IMR-90 (cell line): ENCODE results near the gene CTBP1. TPM values are rescaled to one million over a fixed set of nuclear protein-coding genes. Genes with fewer than 3 reads are reported as not detected.

Experiments used
- ATAC-seq: fragments of 200-7000 bp; cut with Tn5 transposase; 2 replicates; pipeline ENCODE4 v1.9.1; 2020; ENCODE audit warnings: low read depth, mild to moderate bottlenecking, moderate library complexity
- BruUV-seq: library from RNA; stranded (reverse); fragments of 400-500 nt; replicated peaks from 2 replicates; lab custom pipeline; 2021; lab: Mats Ljungman, UMichigan
- CTCF ChIA-PET: fragments of 300-600 bp; formaldehyde crosslinking; extraction: SDS; loops from one replicate; lab custom pipeline; 2021; ENCODE audit warnings: antibody characterized with exemption; lab: Yijun Ruan, JAX
- POLR2A ChIA-PET: fragments of 300-600 bp; sonication (Branson Sonifier 250); formaldehyde crosslinking; loops from one replicate; lab custom pipeline; 2022; ENCODE audit warnings: antibody characterized with exemption; ENCODE audit not compliant: unreplicated experiment; lab: Charles Lee
- DNase-seq: peaks from one replicate; pipeline ENCODE4 v3.0.0; 2013
- H2AFZ ChIP-seq: replicated peaks from 2 replicates; pipeline ENCODE3; 2013; ENCODE audit warnings: low read length, mild to moderate bottlenecking; ENCODE audit not compliant: poor library complexity
- H2AK5ac ChIP-seq: 2 replicates; pipeline ENCODE4 v1.6.1; 2013; ENCODE audit warnings: low read depth, low read length, inconsistent platforms
- H2AK9ac ChIP-seq: replicated peaks from 2 replicates; pipeline ENCODE3; 2013; ENCODE audit warnings: mild to moderate bottlenecking, low read depth, low read length, moderate library complexity; ENCODE audit not compliant: poor library complexity
- H2BK120ac ChIP-seq: 2 replicates; pipeline ENCODE4 v1.6.1; 2013; ENCODE audit warnings: low read depth, low read length, inconsistent platforms
- H2BK15ac ChIP-seq: 3 replicates; pipeline ENCODE4 v1.6.1; 2013; ENCODE audit warnings: low read depth, low read length, inconsistent platforms
- H2BK20ac ChIP-seq: 2 replicates; pipeline ENCODE4 v1.6.1; 2013; ENCODE audit warnings: low read depth, mild to moderate bottlenecking, inconsistent platforms, low read length, moderate library complexity
- H2BK5ac ChIP-seq: 2 replicates; pipeline ENCODE4 v1.6.1; 2013; ENCODE audit warnings: mild to moderate bottlenecking, low read depth, low read length, inconsistent platforms; ENCODE audit not compliant: poor library complexity, severe bottlenecking
- H3K14ac ChIP-seq: replicated peaks from 2 replicates; pipeline ENCODE4 v1.6.1; 2013; ENCODE audit warnings: low read depth, low read length, inconsistent platforms
- H3K18ac ChIP-seq: 2 replicates; pipeline ENCODE4 v1.6.1; 2013; ENCODE audit warnings: low read depth, low read length, control low read depth
- H3K23ac ChIP-seq: 2 replicates; pipeline ENCODE4 v1.6.1; 2013; ENCODE audit warnings: low read depth, low read length, inconsistent platforms
- H3K27ac ChIP-seq: 2 replicates; pipeline ENCODE4 v1.5.1; 2013; ENCODE audit warnings: mild to moderate bottlenecking, control low read depth, low read length; ENCODE audit not compliant: insufficient read depth
- H3K27me3 ChIP-seq: 2 replicates; pipeline ENCODE4 v1.6.1; 2013; ENCODE audit warnings: low read length; ENCODE audit not compliant: control insufficient read depth, insufficient read depth
- H3K36me3 ChIP-seq: 2 replicates; pipeline ENCODE4 v1.6.1; 2013; ENCODE audit warnings: low read length, mixed read lengths; ENCODE audit not compliant: control insufficient read depth, insufficient read depth
- H3K4ac ChIP-seq: 2 replicates; pipeline ENCODE4 v1.6.1; 2013; ENCODE audit warnings: low read depth, low read length, inconsistent platforms
- H3K4me1 ChIP-seq: 2 replicates; pipeline ENCODE4 v1.6.1; 2013; ENCODE audit warnings: low read length, mixed read lengths; ENCODE audit not compliant: control insufficient read depth, insufficient read depth
- H3K4me2 ChIP-seq: 2 replicates; pipeline ENCODE4 v1.6.1; 2013; ENCODE audit warnings: low read depth, mild to moderate bottlenecking, control low read depth, low read length, moderate library complexity
- H3K4me3 ChIP-seq: 2 replicates; pipeline ENCODE4 v1.5.1; 2013; ENCODE audit warnings: low read depth, mild to moderate bottlenecking, control low read depth, low read length, moderate library complexity; ENCODE audit not compliant: insufficient read depth
- H3K56ac ChIP-seq: 2 replicates; pipeline ENCODE4 v1.6.1; 2013; ENCODE audit warnings: low read length, inconsistent platforms; ENCODE audit not compliant: insufficient read depth; ENCODE audit errors: extremely low read depth
- H3K79me1 ChIP-seq, 2 experiments: 2 replicates each; pipeline ENCODE4 v1.6.1; 2013; ENCODE audit warnings: low read length in 2 of 2, inconsistent platforms in 1 of 2, low read depth in 1 of 2
- H3K9ac ChIP-seq: 2 replicates; pipeline ENCODE4 v1.6.1; 2013; ENCODE audit warnings: low read depth, low read length, control low read depth
- H3K9me1 ChIP-seq: 2 replicates; pipeline ENCODE4 v1.6.1; 2013; ENCODE audit warnings: low read length, inconsistent platforms; ENCODE audit not compliant: insufficient read depth
- H3K9me3 ChIP-seq: 2 replicates; pipeline ENCODE4 v1.6.1; 2013; ENCODE audit warnings: low read length; ENCODE audit not compliant: control insufficient read depth, insufficient read depth
- H4K20me1 ChIP-seq: 2 replicates; pipeline ENCODE4 v1.6.1; 2013; ENCODE audit warnings: low read length, inconsistent platforms; ENCODE audit not compliant: insufficient read depth
- H4K5ac ChIP-seq: 2 replicates; pipeline ENCODE4 v1.6.1; 2013; ENCODE audit warnings: mild to moderate bottlenecking, low read depth, low read length, control low read depth
- H4K8ac ChIP-seq, 2 experiments: 2 replicates each; pipeline ENCODE4 v1.6.1; 2013; ENCODE audit warnings: low read depth in 2 of 2, low read length in 2 of 2, control low read depth in 1 of 2, inconsistent platforms in 1 of 2
- H4K91ac ChIP-seq: 2 replicates; pipeline ENCODE4 v1.6.1; 2013; ENCODE audit warnings: low read depth, low read length, inconsistent platforms; ENCODE audit not compliant: insufficient read depth
- CEBPB ChIP-seq: IDR thresholded peaks from 2 replicates; pipeline ENCODE4 v1.6.1; 2012; ENCODE audit warnings: low read depth, low read length, improper control_type of control experiment
- ELK1 ChIP-seq: fragments of 150-350 bp; IDR thresholded peaks from 2 replicates; pipeline ENCODE4 v1.6.1; 2016; ENCODE audit warnings: low read depth, mild to moderate bottlenecking, low read length, moderate library complexity, borderline replicate concordance
- FOS ChIP-seq: fragments of 150-350 bp; IDR thresholded peaks from 2 replicates; pipeline ENCODE4 v1.6.1; 2016; ENCODE audit warnings: low read depth, low read length
- POLR2A ChIP-seq: IDR thresholded peaks from 2 replicates; pipeline ENCODE4 v1.6.1; 2012; ENCODE audit warnings: mild to moderate bottlenecking, low read depth, low read length
- RFX5 ChIP-seq: IDR thresholded peaks from 2 replicates; pipeline ENCODE4 v1.8.0; 2012; ENCODE audit warnings: low read depth, mild to moderate bottlenecking, low read length, moderate library complexity
- WGBS, 2 experiments: methylation state at CpG; one replicate each; pipeline versions ENCODE4 v1.1.5 to v1.1.7; 2013; ENCODE audit warnings: missing lambda C conversion rate in 2 of 2; ENCODE audit not compliant: insufficient read length in 1 of 2; ENCODE audit errors: extremely low coverage in 2 of 2; 5-methylcytosine and 5-hydroxymethylcytosine counted together
- dilution Hi-C: fragments of 300-500 bp; cut with HindIII; formaldehyde crosslinking; loops from one replicate; pipeline ENCODE4 v1.14.3; 2018; ENCODE audit warnings: low sequenced_read_pairs; ENCODE audit not compliant: unreplicated experiment
- in situ Hi-C: fragments of 300-500 bp; cut with MboI; formaldehyde crosslinking; loops from 3 replicates; pipeline ENCODE4 v1.14.3; 2019; ENCODE audit warnings: low sequenced_read_pairs, inconsistent platforms, mixed read lengths
- intact Hi-C: fragments of 100-400 bp; cut with micrococcal nuclease; formaldehyde crosslinking; loops from 2 replicates; pipeline ENCODE4 v1.10.0; 2022
- polyA plus RNA-seq, 3 experiments: library from polyadenylated mRNA; depleted of rRNA; stranded (reverse); fragments of >200 nt; gene quantifications; 2 replicates each; pipeline ENCODE4 v1.2.3, GENCODE V29; 2012; ENCODE audit warnings: low replicate concordance in 1 of 3
- total RNA-seq: library from RNA; depleted of rRNA; stranded (reverse); fragments of >200 nt; gene quantifications from 2 replicates; pipeline ENCODE4 v1.2.3, GENCODE V29; 2012

Gene CTBP1
- total and polyA plus RNA-seq, 2 of the 4 experiments (the other 2 are of a cell fraction), result 147 to 212 TPM

- no peak overlapping the region for H4K91ac ChIP-seq
- peaks cover 4 to 69% of the 10 kb centered on the region in 2 experiments for H3K79me1 ChIP-seq
- no peak overlapping the region for H2BK20ac ChIP-seq
- H3K27ac ChIP-seq, result no peak overlapping the region
- no peak overlapping the region for H2BK5ac ChIP-seq
- no peaks in the 10 kb centered on the region for H3K9me3 ChIP-seq
- WGBS, 2 experiments, result 84% methylated on average over 7 of the region's 24 CpGs; no CpG with 5 or more reads in 1 of the 2 experiments
- H3K36me3 ChIP-seq, result peaks cover 28% of the 10 kb centered on the region; the same call in 1 of the 2 replicates
- H4K20me1 ChIP-seq, result peaks cover 95% of the 10 kb centered on the region
- ChIA-PET POLR2A (no interaction called here), CTCF (no interaction called here)
- no peak overlapping the region for H3K23ac ChIP-seq
- H3K18ac ChIP-seq, result no peak overlapping the region
- H4K5ac ChIP-seq, result no peak overlapping the region
- TF ChIP-seq RFX5 (no peak), CEBPB (no peak), FOS (no peak), POLR2A (no peak), ELK1 (no peak)
- H3K4me3 ChIP-seq, result no peak overlapping the region
- H2BK120ac ChIP-seq, result no peak overlapping the region
- DNase-seq, result no peak
- no TSS peak for BruUV-seq
- dilution Hi-C loops, result no loop called here
- intact Hi-C loops, result no loop called here
- H2AK5ac ChIP-seq, result no peak overlapping the region
- H4K8ac ChIP-seq, result no peak overlapping the region
- no peak overlapping the region for H3K14ac ChIP-seq
- peaks cover 7% of the 10 kb centered on the region; the same call in 1 of the 2 replicates for H3K9me1 ChIP-seq
- H3K9ac ChIP-seq, result no peak overlapping the region
- no peak overlapping the region for H2BK15ac ChIP-seq
- H3K4ac ChIP-seq, result no peak overlapping the region
- no peak overlapping the region for H2AK9ac ChIP-seq
- H3K4me2 ChIP-seq, result no peak overlapping the region
- H3K56ac ChIP-seq, result no peak overlapping the region
- no peak overlapping the region for H2AFZ ChIP-seq
- no peaks in the 10 kb centered on the region for H3K27me3 ChIP-seq
- in situ Hi-C loops, result no loop called here
- H3K4me1 ChIP-seq, result peaks cover 4% of the 10 kb centered on the region
- no peak for ATAC-seq
These were observed 46.6 kb upstream of the CTBP1 start for GRCh38 chr4:1295405-1296055.
